ENCODE measurements around the gene OR2C1. TPM values are rescaled to one million over a fixed set of nuclear protein-coding genes. Genes with fewer than 3 reads are reported as not detected.

Gene OR2C1
- total and polyA plus RNA-seq, 2 experiments from 2014 or later: 1.1 to 1.4 TPM

GRCh38 chr16:3348547-3349167, 7.0 kb upstream of the OR2C1 start:
- H3K27ac ChIP-seq: peak overlapping the region; percentile 94
- TF ChIP-seq, protein P1, sequence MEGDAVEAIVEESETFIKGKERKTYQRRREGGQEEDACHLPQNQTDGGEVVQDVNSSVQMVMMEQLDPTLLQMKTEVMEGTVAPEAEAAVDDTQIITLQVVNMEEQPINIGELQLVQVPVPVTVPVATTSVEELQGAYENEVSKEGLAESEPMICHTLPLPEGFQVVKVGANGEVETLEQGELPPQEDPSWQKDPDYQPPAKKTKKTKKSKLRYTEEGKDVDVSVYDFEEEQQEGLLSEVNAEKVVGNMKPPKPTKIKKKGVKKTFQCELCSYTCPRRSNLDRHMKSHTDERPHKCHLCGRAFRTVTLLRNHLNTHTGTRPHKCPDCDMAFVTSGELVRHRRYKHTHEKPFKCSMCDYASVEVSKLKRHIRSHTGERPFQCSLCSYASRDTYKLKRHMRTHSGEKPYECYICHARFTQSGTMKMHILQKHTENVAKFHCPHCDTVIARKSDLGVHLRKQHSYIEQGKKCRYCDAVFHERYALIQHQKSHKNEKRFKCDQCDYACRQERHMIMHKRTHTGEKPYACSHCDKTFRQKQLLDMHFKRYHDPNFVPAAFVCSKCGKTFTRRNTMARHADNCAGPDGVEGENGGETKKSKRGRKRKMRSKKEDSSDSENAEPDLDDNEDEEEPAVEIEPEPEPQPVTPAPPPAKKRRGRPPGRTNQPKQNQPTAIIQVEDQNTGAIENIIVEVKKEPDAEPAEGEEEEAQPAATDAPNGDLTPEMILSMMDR (IDR thresholded peaks at IDR 0.05; ENCODE audit: low read depth, low read length): no peak
- peaks cover 16% of the 10 kb centered on the region for H3K4me1 ChIP-seq (ENCODE audit: low read depth)
- peak in 1 of 2 donors; percentile 70 for DNase-seq (ENCODE audit: low read depth in 1 of 2, low spot score in 1 of 2)
- H3K27me3 ChIP-seq: no peaks in the 10 kb centered on the region
- H3K9me3 ChIP-seq (ENCODE audit: low read depth): no peaks in the 10 kb centered on the region
- H3K36me3 ChIP-seq: no peaks in the 10 kb centered on the region
- no peak overlapping the region for H3K4me3 ChIP-seq

DNA sequence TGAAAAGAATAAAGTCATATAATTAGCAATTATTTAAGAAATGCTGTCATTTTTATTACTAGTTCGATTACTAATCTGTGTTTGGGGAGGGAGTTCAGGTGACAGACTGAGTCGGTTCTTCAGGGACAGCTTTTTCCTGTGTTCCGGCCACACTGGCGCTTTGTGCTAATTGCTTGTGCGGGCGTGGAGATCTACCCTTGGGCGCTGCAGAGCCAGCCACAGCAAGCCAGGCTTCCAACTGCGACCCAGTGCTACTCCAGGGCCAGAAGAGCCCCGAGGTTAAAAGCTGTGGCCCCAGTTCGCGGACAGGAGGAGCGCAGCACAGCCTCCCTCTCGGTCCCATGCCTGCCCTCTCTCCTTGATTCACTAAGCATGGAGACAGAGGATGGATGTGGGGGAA, 6.5 kb upstream of the OR2C1 start:
- H3K27ac ChIP-seq: peak overlapping the region; percentile 94
- H3K9me3 ChIP-seq (ENCODE audit: low read depth): no peaks in the 10 kb centered on the region
- no peaks in the 10 kb centered on the region for H3K36me3 ChIP-seq
- peak in 1 of 2 donors; percentile 16 for DNase-seq (ENCODE audit: low read depth in 1 of 2, low spot score in 1 of 2)
- peaks cover 16% of the 10 kb centered on the region for H3K4me1 ChIP-seq (ENCODE audit: low read depth)
- H3K27me3 ChIP-seq: no peaks in the 10 kb centered on the region
- TF ChIP-seq, protein P1 (IDR thresholded peaks at IDR 0.05; ENCODE audit: low read depth, low read length): no peak
- H3K4me3 ChIP-seq: no peak overlapping the region

GRCh38 chr16:3356118-3356517, 429 bp downstream of the OR2C1 start:
- Histone ChIP-seq H3K27me3 (no peaks in the 10 kb centered on the region), H3K4me1 (ENCODE audit: low read depth) (no peaks in the 10 kb centered on the region), H3K27ac (no peak overlapping the region), H3K4me3 (no peak overlapping the region), H3K36me3 (no peaks in the 10 kb centered on the region), H3K9me3 (ENCODE audit: low read depth) (no peaks in the 10 kb centered on the region)
- no peak for DNase-seq (ENCODE audit: low read depth in 1 of 2, low spot score in 1 of 2)
- TF ChIP-seq, protein P1 (IDR thresholded peaks at IDR 0.05; ENCODE audit: low read depth, low read length): no peak

DNA sequence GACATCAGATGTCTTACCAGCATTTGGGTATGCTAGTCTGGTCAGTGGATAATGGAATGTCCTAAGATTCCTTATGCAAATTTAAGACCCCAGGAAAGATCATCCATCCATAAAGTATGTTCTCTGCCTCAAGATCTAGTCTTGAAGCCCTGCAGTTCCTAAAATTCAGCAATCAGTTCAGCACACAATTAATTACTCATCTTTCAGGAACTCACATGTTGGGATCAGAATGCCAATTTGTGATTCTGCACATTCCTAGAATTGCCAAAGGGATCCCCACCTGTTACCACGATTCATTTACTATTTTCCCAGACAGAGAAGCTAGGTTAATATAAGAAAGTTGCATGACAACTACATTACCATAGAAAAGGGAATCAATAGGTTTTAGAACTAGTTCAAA, 3.2 kb downstream of the OR2C1 start:
- TF ChIP-seq, protein P1 (IDR thresholded peaks at IDR 0.05; ENCODE audit: low read depth, low read length): no peak
- Histone ChIP-seq H3K27ac (no peak overlapping the region), H3K9me3 (ENCODE audit: low read depth) (no peaks in the 10 kb centered on the region), H3K4me3 (no peak overlapping the region), H3K27me3 (no peaks in the 10 kb centered on the region), H3K36me3 (no peaks in the 10 kb centered on the region), H3K4me1 (ENCODE audit: low read depth) (no peaks in the 10 kb centered on the region)
- no peak for DNase-seq (ENCODE audit: low read depth in 1 of 2, low spot score in 1 of 2)

GRCh38 chr16:3362931-3363330, 7.2 kb downstream of the OR2C1 start:
- no peaks in the 10 kb centered on the region for H3K36me3 ChIP-seq
- TF ChIP-seq, protein P1 (IDR thresholded peaks at IDR 0.05; ENCODE audit: low read depth, low read length): no peak
- H3K27ac ChIP-seq: no peak overlapping the region
- H3K4me1 ChIP-seq (ENCODE audit: low read depth): no peaks in the 10 kb centered on the region
- H3K9me3 ChIP-seq (ENCODE audit: low read depth): no peaks in the 10 kb centered on the region
- H3K27me3 ChIP-seq: no peaks in the 10 kb centered on the region
- no peak for DNase-seq (ENCODE audit: low read depth in 1 of 2, low spot score in 1 of 2)
- H3K4me3 ChIP-seq: no peak overlapping the region

Data from cardiac muscle cell (in vitro differentiated cells and primary cell).